ENCODE results near the gene MDH1B. TPM values are rescaled to one million over a fixed set of nuclear protein-coding genes. Genes with fewer than 3 reads are reported as not detected.
"Not testable (repeated sequence)": the region's sequence is repeated elsewhere in the genome, so short reads cannot be mapped to it uniquely, and the experiment has no call there.

MDH1B gene
- total RNA-seq: 2.5 TPM

DNA sequence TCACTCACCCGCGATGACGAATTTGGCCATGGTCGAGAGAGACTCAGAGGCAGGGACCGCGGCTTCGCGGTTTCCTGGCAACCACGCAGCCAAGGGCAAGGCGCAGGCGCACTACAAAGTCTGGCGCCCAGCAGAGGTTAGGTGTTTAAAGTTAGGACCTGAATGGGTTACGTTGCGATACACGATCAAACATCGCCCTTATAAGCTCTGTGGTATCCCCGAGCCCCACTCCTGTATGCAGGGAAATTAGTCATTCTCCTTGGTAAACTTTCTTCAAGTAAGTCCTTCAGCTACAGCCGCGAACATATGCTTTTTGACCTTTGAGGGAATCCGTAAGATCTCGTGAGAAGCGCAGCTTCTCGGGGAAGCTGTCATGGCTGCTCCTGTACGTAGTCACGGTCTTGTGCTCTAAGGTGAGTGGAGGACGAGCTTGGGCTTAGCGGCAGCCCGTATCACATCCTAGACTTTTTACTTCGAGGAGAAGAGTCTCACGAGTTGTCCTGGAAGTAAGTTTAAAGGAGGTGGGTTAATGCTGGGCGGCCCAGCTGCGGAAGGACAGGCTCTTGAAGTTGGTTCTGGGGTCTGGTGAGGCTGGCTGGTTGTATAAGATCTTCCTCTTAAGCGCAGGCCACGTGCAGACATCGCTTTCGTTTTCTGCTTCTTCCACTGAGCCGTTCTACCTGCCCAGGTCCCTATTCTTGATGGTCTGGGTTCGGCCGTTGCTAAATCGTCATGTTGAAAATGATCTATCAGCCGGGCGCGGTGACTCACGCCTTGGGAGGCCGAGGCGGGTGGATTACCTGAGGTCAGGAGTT, at the start of gene MDH1B, which contains the start of gene FASTKD2:
MDH1B (minus strand) TSS at position 87 of the 815 bp plus-strand sequence; CDS start at position 30, 57 bp downstream.
FASTKD2 (plus strand) TSS at position 365 of the 815 bp plus-strand sequence. CDS start 1,088 bp downstream, outside the sequence.
- DNase-seq: peak; percentile 86

DNA sequence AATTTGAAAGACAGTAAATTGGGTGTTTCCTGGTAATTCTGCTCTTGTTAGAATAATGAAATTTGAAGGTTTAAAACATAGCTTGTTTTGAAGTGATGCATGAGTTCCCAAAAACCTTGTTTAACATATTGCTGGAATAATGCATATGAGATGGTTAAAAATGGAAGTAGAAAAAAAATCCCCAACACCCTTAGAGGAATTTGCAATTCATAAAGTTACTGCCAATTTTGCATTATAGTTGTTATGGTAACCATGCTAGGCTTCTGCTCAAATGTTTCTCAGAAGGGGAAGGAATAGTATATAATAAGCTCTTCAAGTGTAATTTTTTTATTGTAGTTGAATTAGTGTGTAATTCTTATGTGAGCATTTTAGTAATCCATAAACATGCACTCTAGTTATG, 49.4 kb upstream of the MDH1B start:
- no peak for DNase-seq

DNA sequence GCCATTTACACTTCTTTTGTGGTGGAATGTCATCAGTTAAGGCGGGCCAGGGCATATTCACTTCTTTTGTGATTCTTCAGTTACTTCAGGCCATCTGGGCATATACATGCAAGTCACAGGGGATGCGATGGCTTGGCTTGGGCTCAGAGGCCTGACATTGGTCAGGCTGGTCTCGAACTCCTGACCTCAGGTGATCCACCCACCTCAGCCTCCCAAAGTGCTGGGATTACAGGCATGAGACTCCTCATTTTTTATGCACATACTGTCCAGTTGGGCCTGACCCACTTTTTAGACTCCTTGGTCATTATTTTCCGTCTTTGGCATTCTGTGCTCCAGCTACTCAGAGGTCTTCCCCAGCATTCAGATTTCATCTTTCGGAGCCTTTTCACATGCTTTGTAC, 47.3 kb upstream of the MDH1B start:
- not testable (repeated sequence) for DNase-seq

- DNase-seq: not testable (repeated sequence)
Observed at GRCh38 chr2:206807624-206808023, 42.5 kb upstream of the MDH1B start.

DNA sequence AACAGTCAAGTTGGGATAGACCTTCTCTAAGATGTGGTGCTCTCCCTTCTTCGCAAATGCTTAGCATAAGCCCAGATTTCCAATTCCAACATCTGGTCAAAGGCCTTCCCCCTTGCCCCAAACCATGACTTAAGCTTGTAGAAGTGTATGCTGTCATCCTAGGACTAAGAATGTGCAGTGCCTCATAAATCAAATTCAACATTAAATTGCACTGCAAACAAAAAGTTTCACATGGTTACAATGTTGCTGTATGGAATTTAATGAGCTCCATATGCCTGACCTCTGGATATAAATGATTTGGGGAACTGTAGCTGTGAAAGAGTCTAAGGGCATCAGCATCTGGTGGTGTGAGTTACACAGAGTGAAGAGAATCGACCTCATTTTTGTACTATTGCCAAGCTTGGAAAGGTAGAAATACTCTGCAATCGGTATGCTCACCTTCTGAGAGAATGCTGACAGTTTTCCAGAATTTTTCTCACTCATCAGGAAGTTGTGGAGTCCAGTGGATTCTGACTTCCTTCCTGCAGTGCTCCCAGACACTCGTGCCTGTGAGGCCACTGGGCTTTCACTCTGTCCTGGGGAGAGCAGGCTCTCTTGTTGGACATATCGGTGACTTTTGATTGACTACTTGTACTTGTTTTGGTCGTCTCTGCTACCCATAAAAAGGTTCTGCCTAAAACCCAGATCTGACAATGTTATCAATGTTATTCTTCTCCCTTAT, 40.9 kb upstream of the MDH1B start:
- no peak for DNase-seq

- no peak for DNase-seq
Observed at GRCh38 chr2:206804326-206804725, 39.2 kb upstream of the MDH1B start.

- DNase-seq: no peak
Observed at GRCh38 chr2:206802654-206803514, 37.8 kb upstream of the MDH1B start.

DNA sequence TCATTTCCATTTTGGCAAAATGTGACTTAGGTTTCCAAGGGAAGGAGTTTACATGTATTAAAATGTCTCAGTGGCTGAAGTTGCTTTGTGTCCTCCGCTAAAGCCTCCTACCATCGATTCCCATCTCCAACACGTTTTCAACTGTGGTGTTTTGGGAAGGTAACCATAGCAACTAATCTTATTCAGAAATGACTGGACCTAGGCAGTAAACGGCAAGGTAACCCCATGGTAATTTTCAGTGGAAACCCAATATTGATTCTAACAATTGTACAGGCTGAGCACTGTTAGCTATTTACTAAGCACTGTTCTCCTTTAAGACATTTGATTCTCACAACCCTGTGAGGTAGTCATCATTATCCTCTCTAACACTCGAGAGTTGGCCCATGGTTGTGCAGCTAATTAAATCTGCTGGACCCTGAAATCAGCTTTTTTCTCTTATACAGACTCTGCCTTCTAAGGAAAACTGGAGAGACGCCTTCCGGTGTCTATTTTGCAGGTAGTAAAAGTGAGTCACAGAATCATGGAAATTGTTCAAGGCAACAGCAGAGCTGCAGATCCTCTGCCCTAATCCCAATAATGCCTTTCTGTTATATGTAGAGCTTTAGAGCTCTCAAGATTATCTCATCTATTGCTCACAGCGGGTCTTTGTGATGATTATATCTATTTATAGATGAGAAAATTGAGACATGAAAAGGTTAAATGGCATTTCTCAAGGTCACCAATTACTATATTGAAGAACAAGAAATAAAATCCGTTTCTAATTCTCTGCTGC, 36.5 kb upstream of the MDH1B start:
- DNase-seq: no peak

GRCh38 chr2:206800506-206801417, 35.6 kb upstream of the MDH1B start:
- peak; percentile 84 for DNase-seq

DNA sequence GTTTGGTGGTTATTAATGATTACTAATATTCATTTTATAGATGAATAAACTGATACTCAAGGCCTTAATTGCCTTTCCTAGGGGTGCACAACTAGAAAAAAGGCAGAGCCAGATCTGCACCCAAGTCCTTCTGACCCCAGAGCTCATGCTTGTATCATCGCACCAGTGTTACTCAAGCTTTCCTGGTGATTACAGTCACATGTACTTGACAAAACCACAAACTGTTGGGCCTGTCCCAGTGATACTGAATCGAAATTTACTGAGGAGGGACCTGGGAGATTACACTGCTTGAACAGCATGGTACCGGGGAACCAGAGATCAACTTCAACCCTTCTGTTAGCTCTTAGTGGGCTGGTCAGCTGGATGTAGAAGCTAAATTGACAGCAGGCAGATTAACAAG, 34.0 kb upstream of the MDH1B start:
- no peak for DNase-seq

GRCh38 chr2:206798000-206798399, 32.9 kb upstream of the MDH1B start:
- DNase-seq: no peak

GRCh38 chr2:206797376-206797775, 32.2 kb upstream of the MDH1B start:
- no peak for DNase-seq

- no peak for DNase-seq
Observed at GRCh38 chr2:206792645-206793044, 27.5 kb upstream of the MDH1B start.

DNA sequence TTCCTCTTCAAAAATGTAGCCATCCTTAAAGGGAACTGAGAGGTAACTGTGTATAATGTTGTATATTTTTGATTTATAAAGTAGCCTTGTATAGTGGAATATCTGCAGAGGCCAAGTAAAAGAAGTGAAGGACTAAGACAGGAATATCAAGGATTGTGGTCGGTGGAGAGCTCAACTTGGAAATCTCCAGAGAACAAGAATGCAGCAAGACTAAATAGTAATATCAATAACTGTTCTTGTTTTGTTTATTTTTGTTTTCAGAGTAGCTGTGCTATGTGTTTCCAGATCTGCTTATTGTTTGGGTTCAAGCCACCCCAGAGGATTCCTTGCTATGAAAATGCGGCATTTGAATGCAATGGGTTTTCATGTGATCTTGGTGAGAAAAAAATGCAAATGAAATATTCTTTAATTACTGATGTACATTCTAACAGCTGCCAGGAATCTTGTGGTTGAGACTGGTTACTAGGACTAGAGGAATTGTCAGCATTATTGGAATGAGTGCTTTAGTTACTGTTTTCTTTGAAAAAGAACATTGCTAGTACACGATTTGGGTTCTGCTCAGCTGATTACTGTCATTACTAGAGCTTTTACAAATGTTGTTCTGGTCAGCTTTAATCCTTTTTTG, 25.3 kb upstream of the MDH1B start:
- no peak for DNase-seq

DNA sequence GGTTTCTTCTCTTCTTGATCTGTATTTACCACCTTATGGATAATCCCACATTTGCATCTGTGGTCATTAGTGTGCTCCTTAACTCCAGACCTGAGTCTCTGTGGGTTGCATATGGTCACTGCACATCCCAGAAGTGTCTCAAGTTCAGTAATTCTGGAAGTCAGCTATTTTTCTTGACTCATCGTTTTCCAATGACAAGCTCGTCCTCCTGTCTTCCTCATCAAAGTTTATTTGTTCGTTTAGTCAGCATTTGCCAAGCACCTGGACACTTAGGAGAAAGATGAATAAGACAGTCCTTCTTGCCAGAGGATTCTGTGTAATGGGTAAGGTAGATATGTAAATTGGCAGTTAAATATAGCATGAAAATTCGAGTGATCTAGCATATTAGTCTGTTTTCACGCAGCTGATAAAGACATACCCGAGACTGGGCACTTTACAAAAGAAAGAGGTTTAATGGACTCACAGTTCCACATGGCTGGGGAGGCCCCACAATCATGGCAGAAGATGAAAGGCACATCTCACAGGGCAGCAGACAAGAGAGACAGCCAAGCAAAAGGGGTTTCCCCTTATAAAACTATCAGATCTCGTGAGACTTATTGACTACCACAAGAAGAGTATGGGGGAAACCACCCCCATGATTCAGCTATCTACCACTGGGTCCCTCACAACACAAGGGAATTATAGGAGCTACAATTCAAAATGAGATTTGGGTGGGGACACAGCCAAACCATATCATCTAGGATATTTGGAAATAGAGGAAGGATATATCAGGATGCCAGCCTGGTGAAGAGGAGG, 19.6 kb upstream of the MDH1B start:
- DNase-seq: no peak

DNA sequence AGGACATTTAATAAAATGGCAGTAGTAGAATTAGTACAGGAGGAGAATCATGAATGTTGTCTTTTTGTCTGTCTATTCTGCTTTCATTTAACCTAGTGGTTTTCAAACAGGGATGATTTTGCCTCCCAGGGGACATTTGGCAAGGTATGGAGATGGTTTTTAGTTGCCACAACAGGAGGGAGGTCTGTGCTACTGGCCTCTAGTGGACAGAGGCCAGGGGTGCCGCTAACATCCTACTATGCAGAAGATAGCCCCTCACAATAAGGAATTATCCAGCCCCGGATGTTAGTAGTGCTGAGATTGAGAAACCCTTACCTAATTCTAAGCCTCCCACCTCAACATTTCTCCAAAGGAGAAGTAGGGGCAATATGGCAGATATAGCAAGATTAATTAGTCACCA, 18.6 kb upstream of the MDH1B start:
- no peak for DNase-seq

GRCh38 chr2:206780671-206781070, 15.5 kb upstream of the MDH1B start:
- no peak for DNase-seq

DNA sequence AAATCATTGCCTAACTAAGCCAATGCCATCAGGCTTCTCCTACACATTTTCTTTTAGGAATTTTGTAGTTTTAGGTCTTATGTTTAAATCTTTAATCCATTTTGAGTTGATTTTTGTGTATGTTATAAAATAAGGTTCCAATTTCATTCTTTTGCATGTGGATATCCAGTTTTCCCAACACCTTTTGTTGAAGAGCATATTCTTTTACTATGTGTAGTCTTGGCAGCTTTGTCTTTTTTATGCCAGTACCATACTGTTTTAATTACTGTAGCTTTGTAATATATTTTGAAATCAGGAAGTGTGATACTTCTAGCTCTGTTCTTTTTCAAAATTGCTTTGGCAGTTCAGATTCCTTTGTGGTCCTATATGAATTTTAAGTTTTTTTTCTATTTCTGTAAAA, 11.3 kb upstream of the MDH1B start:
- DNase-seq: no peak

- no peak for DNase-seq
Observed at GRCh38 chr2:206774871-206775270, 9.7 kb upstream of the MDH1B start.
